ENCODE results near the gene MOV10L1. TPM values are rescaled to one million over a fixed set of nuclear protein-coding genes. Genes with fewer than 3 reads are reported as not detected.

The MOV10L1 gene
- total RNA-seq, 1 experiment from 2014 or later: 0.07 TPM

DNA sequence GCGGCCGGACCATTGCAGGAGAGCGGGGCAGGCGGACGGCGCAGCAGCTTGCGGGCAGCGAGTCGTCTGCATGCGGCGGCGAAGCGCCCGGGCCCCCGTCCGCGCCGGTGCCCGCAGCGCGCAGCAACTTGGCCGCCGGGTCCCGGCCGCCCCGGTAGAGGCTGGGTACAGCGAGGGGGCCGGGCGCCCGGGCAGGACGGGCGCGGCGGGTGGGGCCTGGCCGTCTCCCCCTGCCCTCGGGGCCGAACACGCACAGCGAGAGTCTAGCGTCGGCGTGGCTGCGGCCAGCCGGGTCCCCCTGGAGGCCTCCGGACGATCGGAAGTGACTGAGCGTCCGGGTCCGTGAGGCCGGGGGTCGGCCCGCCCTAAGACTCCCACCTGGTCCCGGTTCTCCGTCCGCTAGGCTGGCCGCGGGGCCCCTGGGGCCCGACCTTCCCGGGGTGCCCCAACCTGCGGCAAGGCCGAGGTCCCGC is 95.1 kb downstream of the MOV10L1 start:
- no peak for DNase-seq (ENCODE audit: extremely low read depth, low read depth)

- DNase-seq (ENCODE audit: extremely low read depth, low read depth): peak; percentile 79
These were observed 95.7 kb downstream of the MOV10L1 start, which contains the start of gene TRABD for GRCh38 chr22:50185375-50186087. TSS of gene TRABD (plus strand) at chr22:50185913. CDS start at chr22:50193061, 7,148 bp downstream.

- no peak for DNase-seq (ENCODE audit: extremely low read depth, low read depth)
These were observed 96.4 kb downstream of the MOV10L1 start for GRCh38 chr22:50186181-50186714.

DNA sequence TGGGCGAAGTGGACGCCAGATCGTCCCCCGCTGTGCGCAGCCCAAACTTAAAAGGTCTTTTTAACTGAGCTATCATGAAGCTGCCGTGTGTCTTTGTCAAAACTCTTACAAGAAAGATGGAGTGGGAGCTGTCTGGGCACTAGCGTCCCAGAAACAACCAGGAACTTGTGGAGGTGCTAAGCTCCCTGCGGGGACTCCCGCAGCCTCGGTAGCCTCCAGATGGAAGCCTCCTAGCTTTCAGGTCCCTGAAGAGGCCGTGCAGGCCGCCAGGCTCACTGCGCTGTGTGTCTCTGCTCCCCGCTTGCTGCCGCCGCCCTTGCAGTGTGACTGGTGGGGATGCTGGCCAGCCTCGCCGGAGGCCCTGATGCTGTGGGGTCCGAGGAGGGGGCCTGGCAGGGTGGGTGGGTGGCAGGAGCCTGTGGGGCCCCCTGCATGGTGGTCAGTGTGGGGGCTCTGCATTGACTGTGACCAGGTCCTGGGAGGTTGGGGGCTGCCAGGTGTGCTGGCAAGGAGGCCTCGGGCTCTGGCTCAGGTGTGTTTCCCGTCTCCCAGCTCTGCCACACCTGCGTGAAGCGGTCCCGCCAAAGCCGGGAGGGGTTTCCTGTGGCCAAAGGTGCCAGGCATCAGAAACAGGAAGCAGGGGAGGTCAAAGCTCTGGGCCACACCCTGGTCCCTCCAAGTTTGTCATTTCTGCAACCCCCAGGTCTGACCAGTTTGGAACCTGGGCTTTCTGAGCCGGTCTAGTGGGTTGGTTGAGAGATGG is 97.1 kb downstream of the MOV10L1 start:
- DNase-seq (ENCODE audit: extremely low read depth, low read depth): no peak

GRCh38 chr22:50188356-50188755 is 98.5 kb downstream of the MOV10L1 start:
- no peak for DNase-seq (ENCODE audit: extremely low read depth, low read depth)

DNA sequence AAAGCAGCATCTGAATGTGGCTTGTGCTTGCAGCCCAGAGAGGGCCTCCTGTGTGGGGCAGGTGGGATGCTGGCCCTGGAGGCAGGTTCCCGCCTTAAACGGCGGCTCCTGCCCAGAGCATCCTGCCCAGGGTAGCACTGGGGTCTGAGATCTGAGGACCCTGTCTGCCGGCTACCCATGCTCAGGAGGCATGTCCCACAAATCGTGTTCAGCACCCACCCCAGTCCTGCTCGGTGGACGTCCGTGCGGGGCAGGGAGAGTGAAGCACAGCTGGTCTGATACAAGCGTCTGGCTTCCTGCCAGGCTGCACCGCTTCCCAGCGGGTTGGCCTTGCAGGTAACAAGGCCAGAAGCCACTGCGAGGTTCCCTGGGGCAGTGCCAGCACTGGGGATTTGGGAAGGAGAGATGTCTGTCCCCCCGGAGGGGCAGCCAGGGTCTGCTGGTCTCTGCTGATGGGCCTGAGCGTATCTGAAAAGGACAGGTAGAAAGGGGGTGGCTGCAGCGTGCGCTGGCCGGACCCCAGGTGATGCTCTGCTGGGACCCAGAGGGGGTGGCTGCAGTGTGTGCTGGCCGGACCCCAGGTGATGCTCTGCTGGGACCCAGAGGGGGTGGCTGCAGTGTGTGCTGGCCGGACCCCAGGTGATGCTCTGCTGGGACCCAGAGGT is 99.5 kb downstream of the MOV10L1 start:
- DNase-seq (ENCODE audit: extremely low read depth, low read depth): no peak

- no peak for DNase-seq (ENCODE audit: extremely low read depth, low read depth)
These were observed 100.0 kb downstream of the MOV10L1 start for GRCh38 chr22:50189849-50190181.

- DNase-seq (ENCODE audit: extremely low read depth, low read depth): peak; percentile 40
These were observed 100.6 kb downstream of the MOV10L1 start for GRCh38 chr22:50190182-50190940.

DNA sequence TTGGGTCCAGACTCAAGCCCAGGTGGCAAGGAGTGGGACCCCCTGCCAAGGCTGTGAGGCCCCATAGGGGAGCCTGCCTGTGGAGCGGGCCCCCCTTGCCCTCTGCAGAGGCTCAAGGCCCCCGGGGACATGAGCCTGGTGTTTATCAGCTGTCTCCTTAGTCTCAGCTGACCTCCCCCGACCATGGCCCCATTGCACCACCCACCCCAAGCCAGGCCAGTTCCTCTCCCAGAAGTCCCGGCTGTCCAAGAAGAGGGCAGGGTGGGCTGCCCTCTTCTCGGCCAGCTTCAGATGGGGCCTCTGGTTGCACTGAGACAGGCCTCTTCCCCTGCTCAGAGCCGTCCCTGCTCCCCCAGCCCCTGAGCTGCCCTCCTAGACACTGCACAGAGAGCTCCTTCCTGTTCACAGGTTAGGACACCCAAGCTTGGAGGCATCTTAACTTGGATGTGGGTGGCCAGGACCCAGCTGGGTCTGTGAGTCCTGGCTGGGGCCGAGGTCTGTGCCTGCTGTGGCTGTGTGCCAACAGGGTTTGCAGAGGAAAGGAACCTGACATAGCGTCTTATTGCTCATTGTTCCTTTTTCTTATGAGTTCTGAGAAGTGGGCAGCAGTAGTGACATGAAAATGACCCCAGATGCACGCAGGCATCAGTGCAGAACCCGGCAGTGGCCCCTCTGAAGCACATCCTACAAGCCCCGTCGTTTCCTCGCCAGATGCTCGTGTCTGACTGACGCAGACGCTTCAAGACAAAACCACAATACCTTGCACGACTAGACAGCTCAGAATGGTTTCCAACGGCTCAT is 101.3 kb downstream of the MOV10L1 start:
- no peak for DNase-seq (ENCODE audit: extremely low read depth, low read depth)

DNA sequence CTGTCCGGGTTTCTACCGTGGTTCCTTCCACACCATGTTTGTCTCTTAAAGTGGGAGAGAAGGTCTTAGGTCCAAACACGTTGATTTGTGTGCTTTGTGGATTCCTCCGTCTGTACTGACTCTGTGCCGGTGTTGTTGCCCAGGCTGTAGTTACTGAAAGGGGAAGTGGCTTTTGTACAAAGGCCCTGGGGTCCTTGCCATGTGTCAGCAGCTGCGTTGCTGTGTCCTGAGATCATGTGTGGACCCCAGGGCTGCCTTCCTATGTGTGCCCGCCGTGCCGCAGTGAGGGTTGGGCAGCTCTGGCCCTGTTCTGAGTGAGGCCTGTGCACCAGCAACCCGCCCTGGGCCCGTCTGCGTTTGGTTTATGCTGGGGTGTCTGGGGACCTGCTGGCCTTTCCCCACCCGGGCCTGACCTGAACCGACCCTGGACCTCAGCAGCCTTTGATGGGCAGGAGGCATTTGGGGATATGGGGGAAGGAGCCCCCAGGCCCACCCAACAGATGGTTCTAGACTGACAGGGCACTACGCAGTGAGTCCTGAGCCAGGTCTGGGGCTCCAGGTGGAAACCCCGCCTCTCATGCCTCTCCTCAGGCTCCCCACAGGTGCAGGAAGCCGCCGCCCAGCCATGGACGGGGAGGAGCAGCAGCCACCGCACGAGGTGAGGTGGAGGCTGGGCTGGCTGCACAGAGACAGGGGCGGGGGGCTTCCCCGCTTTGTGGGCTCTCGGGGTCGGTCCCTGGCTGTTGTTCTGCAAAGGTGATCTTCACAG is 102.8 kb downstream of the MOV10L1 start:
- no peak for DNase-seq (ENCODE audit: extremely low read depth, low read depth)

- DNase-seq (ENCODE audit: extremely low read depth, low read depth): no peak
These were observed 103.8 kb downstream of the MOV10L1 start for GRCh38 chr22:50193621-50194020.

DNA sequence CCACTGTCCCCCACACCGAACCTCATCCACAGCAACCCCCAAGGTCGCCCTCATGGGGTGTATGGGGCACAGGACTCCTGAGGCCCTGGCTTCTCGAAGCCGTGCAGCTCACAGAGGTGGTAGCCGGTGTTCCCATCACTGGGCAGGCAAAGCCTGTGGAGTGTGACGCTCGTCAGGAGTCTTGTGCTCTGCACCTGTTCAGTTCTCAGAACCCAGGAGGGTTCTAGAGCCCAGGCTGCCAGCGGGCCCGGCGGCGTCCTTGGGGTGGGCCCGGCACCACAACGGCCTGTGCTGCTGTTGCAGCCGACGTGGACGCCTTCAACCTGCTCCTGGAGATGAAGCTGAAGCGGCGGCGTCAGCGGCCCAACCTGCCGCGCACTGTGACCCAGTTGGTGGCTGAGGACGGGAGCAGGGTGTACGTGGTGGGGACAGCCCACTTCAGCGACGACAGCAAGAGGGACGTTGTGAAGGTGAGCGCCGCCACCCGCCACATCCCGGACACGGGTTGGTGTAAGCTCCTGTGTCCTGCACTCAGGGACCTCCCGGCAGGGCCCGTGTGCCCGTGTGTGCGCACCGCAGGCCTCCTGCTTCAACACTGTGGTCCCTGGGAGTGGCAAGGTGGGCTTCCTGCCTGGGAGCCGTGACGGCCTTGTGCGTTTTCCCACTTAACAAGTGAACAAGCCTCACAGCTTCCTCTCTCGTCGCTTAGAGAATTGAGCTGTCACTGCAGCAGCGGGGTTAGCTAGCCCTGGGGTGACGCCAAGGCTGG is 104.4 kb downstream of the MOV10L1 start:
- DNase-seq (ENCODE audit: extremely low read depth, low read depth): no peak

DNA sequence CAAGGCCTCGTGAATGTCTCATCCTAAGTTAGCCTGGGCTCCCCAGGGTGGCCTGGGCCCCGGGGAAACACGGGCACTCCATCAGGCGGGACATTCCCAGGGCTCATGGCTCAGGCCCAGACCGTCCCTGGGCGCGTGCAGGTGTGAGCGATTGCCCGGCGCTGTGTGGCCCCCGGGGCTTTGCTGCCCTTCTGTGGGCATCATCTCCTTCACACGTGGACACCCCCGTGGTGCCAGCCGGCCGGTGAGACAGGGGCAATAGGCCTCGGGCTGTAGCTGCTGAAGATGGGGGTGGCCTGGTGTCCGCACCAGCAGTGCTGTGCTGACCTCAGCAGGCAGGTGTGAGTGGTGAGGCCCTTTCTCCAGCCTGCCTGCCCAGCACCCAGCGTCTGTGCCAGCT is 106.5 kb downstream of the MOV10L1 start:
- no peak for DNase-seq (ENCODE audit: extremely low read depth, low read depth)

GRCh38 chr22:50197000-50197800 is 107.4 kb downstream of the MOV10L1 start:
- DNase-seq (ENCODE audit: extremely low read depth, low read depth): no peak

DNA sequence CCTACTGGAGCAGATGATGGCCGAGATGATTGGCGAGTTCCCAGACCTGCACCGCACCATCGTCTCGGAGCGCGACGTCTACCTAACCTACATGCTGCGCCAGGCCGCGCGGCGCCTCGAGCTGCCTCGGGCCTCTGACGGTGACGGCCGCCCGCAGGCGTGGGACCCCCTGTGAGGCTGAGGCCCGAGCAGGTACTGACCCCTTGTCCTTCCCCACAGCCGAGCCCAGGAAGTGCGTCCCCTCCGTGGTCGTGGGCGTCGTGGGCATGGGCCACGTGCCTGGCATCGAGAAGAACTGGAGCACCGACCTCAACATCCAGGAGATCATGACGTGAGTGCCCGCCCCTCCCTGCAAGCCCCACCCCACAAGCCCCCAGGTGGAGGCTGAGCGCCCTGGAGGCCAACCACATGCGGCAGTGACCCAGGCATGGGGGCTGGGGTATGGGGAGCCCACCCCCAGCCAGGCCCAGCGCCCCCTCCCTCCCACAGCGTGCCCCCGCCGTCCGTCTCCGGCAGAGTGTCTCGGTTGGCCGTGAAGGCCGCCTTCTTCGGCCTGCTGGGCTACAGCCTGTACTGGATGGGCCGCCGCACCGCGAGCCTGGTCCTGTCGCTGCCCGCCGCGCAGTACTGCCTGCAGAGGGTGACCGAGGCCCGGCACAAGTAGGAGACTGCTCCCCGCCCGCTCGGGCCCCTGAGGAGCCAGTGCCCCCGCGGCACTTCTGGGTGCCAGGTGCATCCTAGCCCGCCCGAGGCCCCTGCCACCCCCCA is 108.2 kb downstream of the MOV10L1 start:
- no peak for DNase-seq (ENCODE audit: extremely low read depth, low read depth)

DNA sequence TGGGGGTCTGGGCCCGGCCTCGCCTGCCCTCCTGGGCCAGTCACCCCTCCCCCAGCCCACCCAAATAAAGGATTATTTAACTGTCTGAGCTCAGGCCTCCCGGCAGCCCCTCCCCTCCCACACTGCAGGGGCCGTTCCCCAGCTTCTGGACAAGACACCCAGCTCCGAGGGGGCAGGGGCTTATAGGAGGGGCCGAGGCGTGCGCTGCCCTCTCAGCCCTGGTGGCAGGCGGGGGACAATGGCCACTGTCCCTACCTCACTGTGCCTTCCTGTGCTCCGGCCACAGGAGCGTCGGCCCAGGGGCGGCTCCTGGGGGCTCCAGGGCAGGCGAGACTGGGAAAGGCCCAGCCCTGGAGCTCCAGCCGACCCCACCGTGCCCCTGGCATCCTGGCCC is 108.8 kb downstream of the MOV10L1 start:
- DNase-seq (ENCODE audit: extremely low read depth, low read depth): no peak

All from NCI-H460 (cell line).